Subcutaneous adipose tissue (tissue), 4 donors: ENCODE measurements around the gene CNDP2. TPM values are rescaled to one million over a fixed set of nuclear protein-coding genes. Genes with fewer than 3 reads are reported as not detected.

ENCODE experiments used
- CTCF ChIP-seq: fragments of 450-650 bp; IDR thresholded peaks from one replicate; pipeline ENCODE4 v1.5.1; 2016; ENCODE audit warnings: low read depth, mild to moderate bottlenecking, control low read depth, antibody characterized with exemption, moderate library complexity
- total RNA-seq, 4 donors: library from RNA; depleted of rRNA; stranded (reverse); fragments of >200 nt; gene quantifications; one replicate each; pipeline ENCODE4 v1.1.0, GENCODE V29; 2016

Gene CNDP2
- total RNA-seq, 4 donors from 2014 or later = 83.8 to 160 (median 106) TPM

- TF ChIP-seq CTCF = no peak
These were observed 1.6 kb upstream of the CNDP2 start for GRCh38 chr18:74494514-74494913.

- no peak for TF ChIP-seq CTCF
These were observed 553 bp downstream of the CNDP2 start for GRCh38 chr18:74496508-74497323.

GRCh38 chr18:74497324-74497676 lies 1.1 kb downstream of the CNDP2 start:
- no peak for TF ChIP-seq CTCF

GRCh38 chr18:74497778-74498177 lies 1.6 kb downstream of the CNDP2 start:
- TF ChIP-seq CTCF = no peak

GRCh38 chr18:74498712-74499627 lies 2.8 kb downstream of the CNDP2 start:
- no peak for TF ChIP-seq CTCF

GRCh38 chr18:74499633-74500032 lies 3.5 kb downstream of the CNDP2 start:
- TF ChIP-seq CTCF = no peak

GRCh38 chr18:74500372-74500771 lies 4.2 kb downstream of the CNDP2 start:
- no peak for TF ChIP-seq CTCF
